ENCODE results near the gene GIMAP6. TPM values are rescaled to one million over a fixed set of nuclear protein-coding genes. Genes with fewer than 3 reads are reported as not detected.
"Not testable (repeated sequence)": the region's sequence is repeated elsewhere in the genome, so short reads cannot be mapped to it uniquely, and the experiment has no call there.

GIMAP6 gene
- total RNA-seq, 2 donors from 2014 or later = 4.8 to 7.1 TPM

DNA sequence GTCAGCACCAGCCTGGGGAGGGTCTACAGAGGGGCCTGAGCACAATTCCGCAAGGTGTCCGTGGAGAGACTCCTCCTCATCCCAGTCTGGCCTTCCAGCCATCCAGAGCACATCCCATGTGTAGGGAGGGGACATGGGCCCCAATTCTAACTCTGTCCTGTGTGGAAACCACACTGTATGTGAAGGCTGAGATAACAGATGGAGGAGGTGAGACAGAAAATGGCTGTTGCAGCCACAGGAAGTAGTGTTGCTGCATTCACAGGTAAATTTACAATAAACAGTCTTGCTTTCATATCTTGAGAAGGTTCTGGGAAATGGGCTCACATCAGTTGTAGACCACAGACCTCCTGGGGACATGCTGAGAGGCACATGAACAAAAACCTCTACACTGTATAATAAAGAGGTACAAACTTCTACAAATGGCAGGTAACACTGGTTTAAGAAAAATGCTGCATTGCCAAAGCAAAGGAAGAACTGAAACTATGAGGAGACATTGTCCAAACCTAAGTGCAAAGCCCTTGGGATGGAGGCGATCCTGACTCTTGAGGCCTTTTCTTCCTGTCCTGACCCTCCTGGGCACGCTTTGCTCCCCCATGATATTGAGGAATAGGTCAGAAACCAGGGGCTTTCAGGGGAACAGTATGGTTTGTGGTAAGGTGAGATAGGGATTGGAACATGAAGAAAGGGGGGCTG is 31.8 kb upstream of the GIMAP6 start:
- no peak for DNase-seq

DNA sequence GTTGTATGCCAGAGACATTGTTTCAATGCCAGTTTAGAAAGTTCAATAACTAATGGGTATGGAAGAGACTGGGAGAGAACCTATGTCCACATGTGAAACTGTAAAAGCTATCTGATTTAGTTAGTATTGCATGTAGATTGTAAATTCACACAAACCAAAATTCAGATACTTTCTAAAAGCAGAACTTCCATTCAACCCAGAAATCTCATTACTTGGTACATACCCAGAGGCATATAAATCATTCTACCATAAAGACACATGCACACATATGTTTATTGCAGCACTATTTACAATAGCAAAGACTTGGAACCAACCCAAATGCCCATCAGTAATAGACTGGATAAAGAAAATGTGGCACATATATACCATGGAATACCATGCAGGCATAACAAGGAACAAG is 30.6 kb upstream of the GIMAP6 start:
- H3K27ac ChIP-seq; H3K9ac ChIP-seq (ENCODE audit: low read depth in 2 of 2, low read length in 2 of 2); H3K4me3 ChIP-seq; H3K27me3 ChIP-seq; H3K4me1 ChIP-seq; intact Hi-C loops (cut with DNase I); H3K36me3 ChIP-seq; H3K9me3 ChIP-seq; DNase-seq: not testable (repeated sequence)

More for the DNA sequence above, 31.8 kb upstream of the GIMAP6 start:
- no peaks in the 10 kb centered on the region for H3K27me3 ChIP-seq
- TF ChIP-seq, protein P1, sequence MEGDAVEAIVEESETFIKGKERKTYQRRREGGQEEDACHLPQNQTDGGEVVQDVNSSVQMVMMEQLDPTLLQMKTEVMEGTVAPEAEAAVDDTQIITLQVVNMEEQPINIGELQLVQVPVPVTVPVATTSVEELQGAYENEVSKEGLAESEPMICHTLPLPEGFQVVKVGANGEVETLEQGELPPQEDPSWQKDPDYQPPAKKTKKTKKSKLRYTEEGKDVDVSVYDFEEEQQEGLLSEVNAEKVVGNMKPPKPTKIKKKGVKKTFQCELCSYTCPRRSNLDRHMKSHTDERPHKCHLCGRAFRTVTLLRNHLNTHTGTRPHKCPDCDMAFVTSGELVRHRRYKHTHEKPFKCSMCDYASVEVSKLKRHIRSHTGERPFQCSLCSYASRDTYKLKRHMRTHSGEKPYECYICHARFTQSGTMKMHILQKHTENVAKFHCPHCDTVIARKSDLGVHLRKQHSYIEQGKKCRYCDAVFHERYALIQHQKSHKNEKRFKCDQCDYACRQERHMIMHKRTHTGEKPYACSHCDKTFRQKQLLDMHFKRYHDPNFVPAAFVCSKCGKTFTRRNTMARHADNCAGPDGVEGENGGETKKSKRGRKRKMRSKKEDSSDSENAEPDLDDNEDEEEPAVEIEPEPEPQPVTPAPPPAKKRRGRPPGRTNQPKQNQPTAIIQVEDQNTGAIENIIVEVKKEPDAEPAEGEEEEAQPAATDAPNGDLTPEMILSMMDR (IDR thresholded peaks at IDR 0.05) = no peak
- no peaks in the 10 kb centered on the region for H3K4me1 ChIP-seq
- H3K36me3 ChIP-seq = no peaks in the 10 kb centered on the region
- H3K9ac ChIP-seq (ENCODE audit: low read depth in 2 of 2, low read length in 2 of 2) = no peak overlapping the region
- intact Hi-C loops (cut with DNase I) = no loop called here
- H3K27ac ChIP-seq = no peak overlapping the region
- H3K4me3 ChIP-seq = no peak overlapping the region
- no peaks in the 10 kb centered on the region for H3K9me3 ChIP-seq

DNA sequence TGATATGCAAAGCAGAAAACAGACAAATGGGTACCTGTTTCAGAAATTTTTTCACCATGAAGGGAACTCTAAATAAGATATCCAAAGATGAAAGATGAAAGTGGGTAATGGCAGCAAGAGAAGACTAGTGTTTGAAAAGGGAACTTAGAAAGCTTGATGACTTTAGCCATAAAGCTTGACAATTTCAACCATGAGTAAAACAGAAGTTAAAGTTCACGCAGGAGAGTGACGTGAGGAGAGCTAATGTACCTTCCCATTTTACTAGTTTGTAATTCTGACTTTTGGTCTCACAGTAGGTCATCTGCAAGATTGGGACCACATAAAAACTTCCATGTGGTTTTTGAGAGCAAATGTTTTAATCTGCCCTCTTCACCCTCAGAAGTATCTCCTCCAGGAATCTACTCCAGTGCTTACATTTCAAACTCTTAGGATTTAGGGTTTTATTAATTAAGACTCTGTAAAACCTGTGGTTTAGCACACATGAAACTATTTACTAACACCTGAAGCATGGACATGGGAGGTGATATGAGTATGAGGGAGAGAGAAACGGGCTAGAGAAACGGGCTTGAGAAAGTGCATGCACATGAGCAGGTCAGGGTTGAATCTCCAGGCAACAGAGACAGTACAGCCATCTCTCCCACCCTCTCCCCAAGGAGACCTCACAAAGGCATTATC is 28.9 kb upstream of the GIMAP6 start:
- no peak for DNase-seq
- Histone ChIP-seq H3K4me1 (no peaks in the 10 kb centered on the region), H3K27me3 (no peaks in the 10 kb centered on the region), H3K4me3 (no peak overlapping the region), H3K9ac (ENCODE audit: low read depth in 2 of 2, low read length in 2 of 2) (no peak overlapping the region), H3K27ac (no peak overlapping the region), H3K9me3 (no peaks in the 10 kb centered on the region), H3K36me3 (no peaks in the 10 kb centered on the region)
- TF ChIP-seq, protein P1 (IDR thresholded peaks at IDR 0.05) = no peak
- intact Hi-C loops (cut with DNase I) = no loop called here

DNA sequence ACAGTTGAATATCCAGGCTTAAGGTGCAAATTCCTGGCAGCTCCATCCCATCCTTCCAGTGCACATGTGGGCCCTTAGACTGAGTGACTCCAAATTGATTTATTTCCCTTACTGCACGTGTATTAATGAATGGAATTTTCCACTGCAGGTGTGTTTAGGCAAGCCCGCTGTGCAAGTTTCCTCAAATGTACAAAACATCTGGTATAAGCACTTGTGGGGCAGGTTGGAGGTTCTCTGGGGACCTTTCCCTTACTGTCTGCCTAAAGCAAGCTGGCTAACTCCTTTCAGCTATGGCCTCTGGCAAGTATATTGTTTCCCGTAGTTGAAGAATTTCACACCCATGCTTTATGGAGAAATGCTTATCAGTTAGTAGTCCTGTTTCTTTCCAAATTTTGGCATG is 25.3 kb upstream of the GIMAP6 start:
- H3K4me1 ChIP-seq = no peaks in the 10 kb centered on the region
- DNase-seq = no peak
- no peaks in the 10 kb centered on the region for H3K36me3 ChIP-seq
- no peak overlapping the region for H3K9ac ChIP-seq (ENCODE audit: low read depth in 2 of 2, low read length in 2 of 2)
- TF ChIP-seq, protein P1 (IDR thresholded peaks at IDR 0.05) = no peak
- no peaks in the 10 kb centered on the region for H3K27me3 ChIP-seq
- intact Hi-C loops (cut with DNase I) = no loop called here
- H3K4me3 ChIP-seq = no peak overlapping the region
- no peaks in the 10 kb centered on the region for H3K9me3 ChIP-seq
- no peak overlapping the region for H3K27ac ChIP-seq

DNA sequence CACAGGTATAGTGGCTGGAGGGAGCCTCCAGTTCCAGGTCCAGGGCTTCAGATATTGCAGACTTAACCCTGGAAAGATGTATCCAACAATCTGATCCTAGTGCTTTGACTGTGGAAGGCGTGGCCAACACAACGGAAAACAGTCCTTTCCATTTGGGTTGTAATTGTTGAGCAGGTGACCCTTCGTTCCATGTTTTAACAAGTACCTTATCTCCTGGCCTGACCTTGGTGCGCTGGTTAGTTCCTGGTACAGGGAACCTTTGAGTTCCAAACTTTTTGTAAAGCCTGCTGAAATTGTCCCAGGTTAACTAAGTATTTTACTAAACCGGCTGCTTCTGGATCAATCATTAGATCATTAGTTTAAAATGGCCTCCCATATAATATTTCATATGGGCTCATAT is 23.9 kb upstream of the GIMAP6 start:
- Histone ChIP-seq H3K4me3 (no peak overlapping the region), H3K27ac (no peak overlapping the region), H3K27me3 (no peaks in the 10 kb centered on the region), H3K36me3 (no peaks in the 10 kb centered on the region), H3K9ac (ENCODE audit: low read depth in 2 of 2, low read length in 2 of 2) (no peak overlapping the region), H3K4me1 (no peaks in the 10 kb centered on the region), H3K9me3 (no peaks in the 10 kb centered on the region)
- intact Hi-C loops (cut with DNase I) = no loop called here
- TF ChIP-seq, protein P1 (IDR thresholded peaks at IDR 0.05) = no peak
- no peak for DNase-seq

DNA sequence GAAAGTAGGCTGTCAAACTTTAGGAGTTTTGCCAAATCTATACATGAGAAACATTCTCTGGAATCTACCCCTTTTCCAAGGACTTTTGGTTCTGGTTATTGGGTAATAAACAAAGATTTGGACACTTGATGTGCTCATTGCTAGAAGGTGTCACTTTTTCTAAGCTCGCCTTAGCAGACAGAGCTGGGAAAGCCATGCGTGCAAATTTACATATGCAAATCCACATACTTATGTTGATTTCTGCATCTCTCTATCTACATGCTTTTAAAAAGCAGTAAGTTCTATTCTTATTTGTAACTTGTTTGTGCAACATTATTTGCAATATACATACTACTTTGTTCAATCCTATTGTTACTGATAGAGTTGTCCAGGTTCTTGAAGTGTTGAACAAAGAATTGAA is 22.5 kb upstream of the GIMAP6 start:
- no peaks in the 10 kb centered on the region for H3K27me3 ChIP-seq
- no peak for DNase-seq
- intact Hi-C loops (cut with DNase I) = no loop called here

More for the DNA sequence above, 22.5 kb upstream of the GIMAP6 start:
- Histone ChIP-seq H3K9me3 (no peaks in the 10 kb centered on the region), H3K4me3 (no peak overlapping the region), H3K27ac (no peak overlapping the region), H3K9ac (ENCODE audit: low read depth in 2 of 2, low read length in 2 of 2) (no peak overlapping the region), H3K4me1 (no peaks in the 10 kb centered on the region), H3K36me3 (no peaks in the 10 kb centered on the region)
- TF ChIP-seq, protein P1 (IDR thresholded peaks at IDR 0.05) = no peak

Measured in colonic mucosa (tissue), 4 donors.